Suprapubic skin (tissue), 3 donors: ENCODE data around the gene CXCL12.

Experiments used
- CTCF ChIP-seq, 2 donors: fragments of 200-600 bp in 1 of 2; fragments of 450-650 bp in 1 of 2; sonication (generic) in 1 of 2; IDR thresholded peaks; one replicate each; pipeline ENCODE4 v1.5.1; 2016 to 2019; ENCODE audit warnings: antibody characterized with exemption in 2 of 2, mild to moderate bottlenecking in 1 of 2, moderate library complexity in 1 of 2
- EP300 ChIP-seq: sonication (generic); formaldehyde crosslinking; IDR thresholded peaks from one replicate; pipeline ENCODE4 v1.6.1; 2017; ENCODE audit warnings: antibody characterized with exemption
- POLR2A ChIP-seq, 2 donors: fragments of 450-650 bp; IDR thresholded peaks; one replicate each; pipeline ENCODE4 v1.6.1; 2017; ENCODE audit warnings: antibody characterized with exemption in 2 of 2, mild to moderate bottlenecking in 2 of 2, moderate library complexity in 2 of 2

GRCh38 chr10:44427479-44427878, 42.6 kb upstream of the CXCL12 start:
- TF ChIP-seq CTCF (IDR thresholded peaks at IDR 0.05) (no peak), EP300 (no peak), POLR2A (IDR thresholded peaks at IDR 0.05) (no peak)
